RCC 7860 (cell line): ENCODE results near the gene PSMA1.
"Not testable (repeated sequence)": the region's sequence is repeated elsewhere in the genome, so short reads cannot be mapped to it uniquely, and the experiment has no call there.

ENCODE experiments used
- DNase-seq: peaks from one replicate; pipeline ENCODE4 v3.0.0-alpha.2; 2015; ENCODE audit warnings: low spot score
- FAIRE-seq: peaks from 2 replicates; lab custom pipeline; 2012; peaks lifted over from hg19 to GRCh38; lab: Jason Lieb, UNC

PSMA1 gene

GRCh38 chr11:14535166-14535565, 15.0 kb upstream of the PSMA1 start:
- FAIRE-seq = not testable (repeated sequence)

GRCh38 chr11:14529951-14530350, 9.8 kb upstream of the PSMA1 start:
- DNase-seq = peak; percentile 49
- peak; percentile 63 for FAIRE-seq

More at GRCh38 chr11:14535166-14535565, 15.0 kb upstream of the PSMA1 start:
- DNase-seq = not testable (repeated sequence)

- FAIRE-seq (no peak), DNase-seq (no peak)
Measured at GRCh38 chr11:14529321-14529720, 9.1 kb upstream of the PSMA1 start.

GRCh38 chr11:14522801-14523200, 2.6 kb upstream of the PSMA1 start:
- FAIRE-seq (no peak), DNase-seq (no peak)

- FAIRE-seq (no peak), DNase-seq (no peak)
Measured at GRCh38 chr11:14522245-14522644, 2.1 kb upstream of the PSMA1 start.

- FAIRE-seq = no peak
Measured at GRCh38 chr11:14520747-14521151, 563 bp upstream of the PSMA1 start.

GRCh38 chr11:14519597-14519916, 629 bp downstream of the PSMA1 start:
- DNase-seq = peak; percentile 10
- no peak for FAIRE-seq

More at GRCh38 chr11:14520747-14521151, 563 bp upstream of the PSMA1 start:
- no peak for DNase-seq

GRCh38 chr11:14518820-14519219, 1.4 kb downstream of the PSMA1 start:
- DNase-seq (no peak), FAIRE-seq (no peak)

GRCh38 chr11:14513800-14514199, 6.4 kb downstream of the PSMA1 start:
- FAIRE-seq = no peak
- DNase-seq = no peak

- no peak for FAIRE-seq
Measured at GRCh38 chr11:14506532-14506931, 13.7 kb downstream of the PSMA1 start.

GRCh38 chr11:14503023-14503422, 17.2 kb downstream of the PSMA1 start:
- DNase-seq (no peak), FAIRE-seq (no peak)

More at GRCh38 chr11:14506532-14506931, 13.7 kb downstream of the PSMA1 start:
- no peak for DNase-seq

- DNase-seq (no peak), FAIRE-seq (no peak)
Measured at GRCh38 chr11:14502039-14502438, 18.1 kb downstream of the PSMA1 start.

GRCh38 chr11:14500181-14500651, 20.0 kb downstream of the PSMA1 start:
- DNase-seq (peak; percentile 36), FAIRE-seq (peak; percentile 14)

GRCh38 chr11:14499560-14500180, 20.5 kb downstream of the PSMA1 start, which contains the start of gene COPB1:
Gene COPB1, minus strand, starts transcription at chr11:14499811. Its CDS starts 883 bp downstream, at chr11:14498928.
- DNase-seq = peak; percentile 85
- peak; percentile 24 for FAIRE-seq

GRCh38 chr11:14499178-14499559, 21.0 kb downstream of the PSMA1 start:
- DNase-seq = no peak

GRCh38 chr11:14480716-14481115, 39.5 kb downstream of the PSMA1 start:
- FAIRE-seq = no peak
- no peak for DNase-seq

More at GRCh38 chr11:14499178-14499559, 21.0 kb downstream of the PSMA1 start:
- FAIRE-seq = no peak

- DNase-seq = no peak
- no peak for FAIRE-seq
Measured at GRCh38 chr11:14471127-14471526, 49.1 kb downstream of the PSMA1 start.

- FAIRE-seq = no peak
- no peak for DNase-seq
Measured at GRCh38 chr11:14463623-14464022, 56.6 kb downstream of the PSMA1 start.

GRCh38 chr11:14460147-14460546, 60.0 kb downstream of the PSMA1 start:
- FAIRE-seq (no peak), DNase-seq (no peak)

- no peak for FAIRE-seq
- no peak for DNase-seq
Measured at GRCh38 chr11:14458377-14458776, 61.8 kb downstream of the PSMA1 start.

GRCh38 chr11:14455648-14456430, 64.3 kb downstream of the PSMA1 start:
- DNase-seq = no peak
- FAIRE-seq = no peak
